GM21367 (cell line): Measurements from ENCODE around the gene GRB10.
"Not testable (repeated sequence)": the region's sequence is repeated elsewhere in the genome, so short reads cannot be mapped to it uniquely, and the experiment has no call there.

Experiments used
- ATAC-seq: cut with Tn5 transposase; IDR thresholded peaks from one replicate; pipeline ENCODE4 v1.9.1; 2021; ENCODE audit not compliant: unreplicated experiment

Gene GRB10

DNA sequence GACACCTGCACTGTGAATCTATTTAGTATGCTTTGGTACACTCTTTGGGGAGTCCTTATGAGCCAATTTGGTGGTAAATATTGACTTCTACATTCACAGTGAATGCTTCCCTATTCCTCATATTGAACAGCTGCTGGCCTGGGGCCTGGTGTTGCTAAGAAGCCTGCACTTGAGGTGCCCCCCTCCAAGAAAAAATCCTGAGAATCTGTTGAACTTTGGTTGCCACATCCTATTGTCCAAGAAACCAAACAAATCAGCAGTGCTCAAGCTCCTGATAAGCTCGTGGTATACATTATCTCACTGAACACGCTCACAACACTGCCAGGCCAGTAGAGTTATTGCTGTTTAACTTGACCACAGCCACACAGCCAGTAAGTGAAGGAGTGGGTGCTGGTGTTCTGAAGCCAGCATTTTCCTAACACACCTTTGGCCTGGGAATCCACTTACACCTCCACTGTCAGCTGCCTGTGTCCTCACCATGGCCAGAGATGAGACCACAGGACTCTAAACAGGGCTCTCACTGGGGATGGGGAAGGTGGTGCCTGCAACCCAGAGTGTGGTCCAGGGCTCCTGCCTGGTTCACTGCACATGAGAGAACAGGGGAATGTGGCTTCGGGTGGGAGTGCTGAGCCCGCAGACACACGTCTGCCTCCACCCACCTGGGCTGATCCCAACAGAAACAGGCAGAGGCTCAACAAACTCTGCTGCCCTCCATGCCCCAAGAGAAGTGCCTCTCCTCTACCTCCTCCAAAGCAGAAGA lies 224.2 kb downstream of the GRB10 start:
- ATAC-seq = no peak

DNA sequence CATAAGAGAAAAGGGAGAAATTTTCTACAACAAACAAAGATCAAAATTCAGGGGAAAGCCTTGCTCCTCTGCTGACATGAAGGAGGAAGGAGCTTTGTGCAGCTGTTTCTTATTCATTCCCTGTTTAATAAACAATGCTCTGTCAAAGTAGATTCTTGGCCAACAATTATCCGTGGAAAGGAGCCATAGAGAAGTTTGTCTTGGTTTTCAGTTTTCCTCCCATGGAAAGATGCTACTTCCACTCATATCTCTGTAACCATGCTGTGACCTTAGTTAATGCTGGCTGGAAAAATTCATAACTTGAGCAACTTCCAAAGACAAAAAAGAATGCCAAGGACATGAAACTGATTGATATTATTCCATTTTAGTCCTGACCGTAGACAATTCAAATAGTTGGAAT lies 225.6 kb downstream of the GRB10 start:
- ATAC-seq = no peak

DNA sequence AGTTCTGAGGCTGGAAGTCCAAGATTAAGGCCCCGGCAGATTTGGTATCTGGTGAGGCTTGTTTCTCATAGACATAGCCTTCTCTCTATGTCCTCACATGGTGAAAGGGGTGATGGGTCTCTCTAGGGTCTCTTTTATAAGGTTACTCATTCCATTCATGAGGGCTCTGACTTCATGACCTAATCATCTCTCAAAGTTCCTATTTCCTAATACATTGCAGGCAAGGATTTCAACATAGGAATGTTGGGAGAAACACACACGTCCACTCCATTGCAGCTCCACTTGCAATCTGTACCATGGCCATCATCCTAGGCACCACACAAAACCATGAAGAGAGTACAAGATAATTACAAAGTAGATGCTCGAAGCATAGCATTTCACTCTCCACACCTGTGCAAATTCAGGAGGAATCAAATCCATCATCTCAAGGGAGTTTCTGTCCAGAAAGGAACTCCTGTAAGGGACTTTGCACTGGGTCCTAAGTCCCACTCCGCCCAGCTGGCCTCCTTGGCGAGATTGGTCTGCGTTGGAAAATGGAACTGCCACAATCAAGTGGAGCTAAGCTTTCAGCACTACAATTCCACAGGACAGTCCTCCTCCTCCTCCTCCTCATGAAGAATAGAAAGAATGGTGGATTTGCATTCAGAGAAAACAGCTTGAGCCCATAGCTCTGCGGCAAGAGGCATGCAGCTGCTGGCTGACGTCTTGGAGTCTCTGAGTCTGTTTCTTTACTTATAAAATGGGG lies 226.3 kb downstream of the GRB10 start:
- ATAC-seq = no peak

DNA sequence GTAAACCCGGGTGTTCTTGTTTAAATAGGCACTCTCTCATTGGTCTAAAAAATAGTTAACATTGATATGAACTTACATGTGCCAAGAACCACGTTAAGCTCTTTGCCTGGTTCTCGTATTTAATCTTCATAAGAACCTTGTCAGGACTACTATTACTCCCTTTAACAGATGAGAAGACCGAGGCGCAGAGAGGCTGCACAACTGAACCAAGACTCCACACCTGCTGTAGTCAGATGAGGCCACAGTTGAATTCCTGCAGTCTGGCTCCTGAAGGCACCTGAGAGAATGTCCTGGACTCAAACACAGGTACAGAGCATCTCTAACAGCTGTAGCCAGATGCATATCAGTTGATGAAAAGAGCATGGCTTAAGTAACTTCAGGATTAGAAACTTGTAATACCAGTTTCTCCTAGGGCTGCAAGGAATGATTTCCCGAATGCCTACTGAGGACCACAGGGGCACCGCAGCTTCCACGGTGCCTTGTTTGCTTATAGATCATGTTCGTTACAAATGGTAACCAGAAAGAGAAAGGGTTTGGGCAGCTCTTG lies 227.0 kb downstream of the GRB10 start:
- no peak for ATAC-seq

DNA sequence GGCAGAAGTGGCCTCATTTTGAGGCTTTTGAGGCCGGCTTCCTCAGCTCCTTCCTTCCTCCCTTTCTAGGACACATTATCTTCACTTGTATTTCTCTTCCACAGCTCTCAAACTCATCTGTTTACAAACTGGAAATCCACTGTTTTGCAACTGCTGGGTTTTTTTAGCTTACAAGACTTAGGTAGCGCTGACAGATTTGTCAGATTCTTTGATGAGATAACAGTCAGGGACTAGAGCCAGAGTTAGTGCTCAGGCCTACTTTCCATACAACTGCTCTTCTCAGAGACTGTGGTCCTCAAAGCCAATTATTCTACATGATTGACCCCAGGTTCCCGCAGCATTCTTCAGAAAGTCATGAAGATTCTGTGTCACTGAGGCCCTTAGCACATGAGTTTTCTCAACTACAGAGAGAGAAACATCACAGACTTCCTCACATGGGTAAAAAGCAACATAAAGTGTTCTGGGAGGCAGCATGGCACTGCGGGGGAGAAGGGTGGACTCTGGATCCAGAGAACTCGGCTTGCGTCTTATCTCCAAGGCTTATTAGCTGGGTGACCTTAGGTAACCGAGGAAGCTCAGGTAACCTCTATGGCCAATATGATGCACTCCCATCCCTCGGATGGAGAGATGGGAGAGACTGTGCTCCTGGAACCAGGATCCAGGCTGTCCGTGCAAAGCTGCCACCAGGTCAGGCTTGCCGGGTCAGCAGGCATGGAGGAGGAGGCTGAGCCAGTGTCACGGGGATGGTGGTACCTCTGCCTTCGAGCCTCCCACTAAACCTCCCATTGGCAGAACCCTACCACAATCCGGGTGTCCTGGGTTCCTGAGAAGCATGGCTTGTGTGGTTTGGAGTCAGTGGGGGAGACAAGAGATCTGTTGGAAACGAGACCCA lies 228.0 kb downstream of the GRB10 start:
- ATAC-seq = no peak

DNA sequence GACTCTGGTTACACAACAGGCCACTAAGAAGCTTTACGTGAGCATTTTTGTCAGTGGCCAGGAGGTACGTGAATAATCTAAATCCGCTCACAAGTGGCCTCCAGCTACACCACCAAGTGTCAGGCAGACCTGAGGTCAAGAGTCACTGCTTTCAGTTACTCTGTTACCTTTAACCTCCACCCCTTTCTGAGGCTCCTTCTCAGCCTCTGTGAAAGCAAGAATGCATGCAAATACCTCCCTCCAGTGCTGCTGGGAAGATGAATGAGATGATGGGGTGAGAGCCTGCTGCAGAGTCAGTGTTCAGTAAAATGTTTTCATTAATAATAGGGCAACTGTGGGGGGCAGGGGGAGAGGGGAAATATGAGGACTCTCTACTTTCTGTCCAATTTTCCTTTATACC lies 228.7 kb downstream of the GRB10 start:
- ATAC-seq = no peak

DNA sequence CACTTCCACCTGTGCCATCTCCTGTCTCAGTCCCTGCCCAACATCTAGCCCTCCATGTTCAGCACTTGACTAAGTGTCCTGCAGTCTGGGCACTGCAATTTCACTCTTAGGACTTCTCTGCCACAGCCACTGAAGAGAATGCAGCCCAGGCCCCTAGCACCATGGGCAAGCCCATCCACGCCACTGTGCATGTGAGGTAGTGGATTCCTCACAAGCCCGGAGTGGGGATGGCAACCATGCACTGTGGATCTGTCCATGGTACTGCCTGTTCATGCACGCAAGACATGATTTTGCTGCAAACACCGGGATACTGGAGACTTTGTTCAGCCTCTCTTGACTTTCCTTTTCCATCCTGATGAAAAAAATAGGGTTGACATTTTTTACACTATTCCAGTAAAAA lies 229.8 kb downstream of the GRB10 start:
- ATAC-seq = no peak

DNA sequence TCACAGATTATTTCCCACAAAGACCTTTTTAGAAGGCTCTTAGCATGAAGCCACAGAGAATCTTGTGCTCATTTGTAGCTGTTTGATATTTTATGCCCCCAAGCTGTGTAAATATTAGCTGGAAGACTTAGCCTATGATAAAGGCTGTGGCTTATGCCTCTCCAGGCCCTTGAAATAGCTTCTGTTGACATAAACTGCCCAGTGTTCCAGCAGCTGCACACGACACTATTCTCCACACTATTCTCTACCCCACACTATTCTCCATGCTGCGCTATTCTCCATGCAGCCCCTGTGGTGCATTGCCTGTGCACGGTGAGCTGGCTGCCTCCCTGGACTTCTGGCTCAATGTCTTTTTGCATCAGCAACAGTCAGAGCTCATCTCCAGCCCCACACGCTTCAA lies 230.6 kb downstream of the GRB10 start:
- no peak for ATAC-seq

DNA sequence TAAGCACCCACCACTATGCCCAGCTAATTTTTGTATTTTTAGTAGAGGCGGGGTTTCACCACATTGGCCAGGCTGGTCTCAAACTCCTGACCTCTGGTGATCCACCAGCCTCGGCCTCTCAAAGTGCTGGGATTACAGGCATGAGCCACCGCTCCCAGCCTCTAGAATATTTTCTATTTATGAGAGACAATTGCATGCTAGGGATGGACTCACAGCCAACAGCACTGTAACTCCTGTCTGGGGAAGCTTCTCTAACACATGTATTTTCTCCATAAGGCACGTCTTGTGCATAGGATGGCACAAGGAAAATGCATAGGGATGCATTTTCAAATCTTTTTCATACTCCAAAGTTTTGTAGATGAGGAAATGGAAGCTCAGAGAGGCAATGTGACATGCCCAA lies 237.1 kb downstream of the GRB10 start:
- not testable (repeated sequence) for ATAC-seq

DNA sequence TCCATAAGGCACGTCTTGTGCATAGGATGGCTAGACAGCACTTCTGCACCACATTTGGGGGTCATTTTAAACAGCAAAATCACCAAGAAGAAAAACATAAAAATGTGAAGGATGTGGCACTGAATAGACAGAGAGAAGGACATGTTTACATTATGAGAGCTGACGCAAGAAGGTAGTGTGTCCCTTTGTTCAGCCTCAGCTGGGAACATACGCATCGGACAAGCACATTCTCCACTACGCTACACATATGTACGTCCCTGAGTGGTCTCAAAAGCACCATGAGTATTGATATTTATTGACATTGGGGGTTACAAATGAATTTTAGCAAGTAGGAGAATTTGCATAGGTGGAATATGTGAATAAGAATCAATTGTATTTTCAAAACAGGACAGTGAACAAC lies 237.7 kb downstream of the GRB10 start:
- no peak for ATAC-seq

DNA sequence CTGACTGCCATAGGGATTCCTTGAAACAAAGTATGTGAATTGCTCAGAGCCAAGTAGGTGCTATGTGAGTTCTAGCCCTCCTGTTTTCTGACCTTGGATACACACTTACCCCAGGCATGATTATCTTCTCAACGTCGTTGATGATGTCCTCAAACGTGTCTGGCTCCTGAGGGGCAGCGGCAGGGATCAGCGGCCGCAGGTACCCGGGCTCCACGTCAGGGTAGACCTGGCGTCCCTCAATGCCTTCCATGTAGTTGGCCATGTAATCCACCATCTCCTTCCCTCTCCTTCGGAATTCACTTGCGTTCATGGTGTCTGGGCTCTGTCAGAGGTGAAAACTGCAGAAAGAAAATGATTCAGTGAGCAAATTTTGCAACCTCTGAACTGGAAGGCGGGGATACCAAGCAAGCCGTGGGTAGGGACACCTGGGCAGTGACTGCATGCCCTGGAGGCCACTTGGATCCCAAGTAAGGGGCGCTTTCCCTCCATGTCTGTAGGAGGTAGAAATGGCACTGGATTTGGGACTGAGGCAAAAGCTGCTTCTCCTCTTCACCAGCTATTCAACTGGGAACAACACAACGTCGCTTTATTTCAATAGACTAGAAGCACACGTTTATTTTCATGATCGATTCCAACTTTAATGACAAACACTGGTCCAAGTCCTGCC lies 238.8 kb downstream of the GRB10 start:
- ATAC-seq = no peak

DNA sequence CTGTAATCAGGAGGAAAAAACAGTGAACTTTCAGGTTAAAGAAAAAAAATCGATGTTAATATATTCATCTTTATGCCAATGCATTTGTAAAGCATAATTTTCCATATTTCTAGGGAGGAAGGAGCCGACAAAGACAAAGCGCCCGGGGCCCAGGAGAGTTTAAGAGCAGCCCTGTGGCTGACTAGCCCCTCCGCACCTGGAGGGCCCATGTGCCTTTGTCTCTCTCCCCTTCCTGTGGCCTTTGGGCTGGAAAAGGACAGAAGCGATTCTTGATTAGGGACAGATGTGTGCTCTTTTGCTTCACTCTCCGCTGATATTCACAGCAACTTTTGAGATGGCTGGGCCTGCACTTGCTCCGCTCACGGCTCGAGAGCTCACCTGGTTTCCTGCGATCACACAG lies 240.6 kb downstream of the GRB10 start:
- ATAC-seq = no peak

DNA sequence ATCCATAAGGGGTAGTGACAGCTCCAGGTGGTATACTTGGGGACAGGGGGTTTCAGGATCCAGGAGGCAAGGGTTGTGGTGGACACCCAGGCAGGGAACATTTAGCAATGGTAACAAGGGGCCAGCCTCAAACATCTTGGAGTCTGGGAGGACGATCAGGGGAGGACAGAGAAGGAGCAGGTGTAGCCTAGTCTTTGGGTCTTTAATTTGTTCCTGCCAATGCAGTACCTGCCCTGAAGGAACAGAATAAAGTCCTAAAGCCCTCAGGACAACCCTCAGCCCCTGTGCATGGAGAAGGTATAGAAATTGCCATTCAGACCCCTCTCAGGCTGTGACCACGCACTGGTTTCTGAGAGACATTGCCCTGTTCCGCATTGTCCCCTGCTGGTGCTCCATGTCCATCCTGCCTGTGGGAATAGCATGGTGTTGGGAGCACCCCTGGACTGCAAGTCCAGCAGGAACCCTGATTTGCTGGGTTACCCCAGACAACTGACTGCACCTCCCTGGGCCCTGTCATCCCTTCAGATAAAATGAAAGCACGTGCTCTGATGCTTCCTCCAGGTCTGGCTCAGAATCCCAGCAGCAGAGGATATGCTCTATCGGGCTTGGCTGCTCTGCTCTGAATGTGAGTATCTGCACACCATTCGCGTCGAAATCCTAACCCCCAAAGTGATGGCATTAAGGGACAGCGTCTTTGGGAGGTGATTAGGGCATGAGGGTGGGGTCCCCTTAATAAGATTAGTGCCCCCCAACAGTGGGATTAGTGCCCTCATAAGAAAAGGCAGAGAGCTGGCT lies 241.7 kb downstream of the GRB10 start:
- ATAC-seq = no peak
